H1 (cell line): ENCODE data around the gene ACVR1. TPM values are rescaled to one million over a fixed set of nuclear protein-coding genes. Genes with fewer than 3 reads are reported as not detected.

Experiments
- CTBP2 ChIP-seq: IDR thresholded peaks from 2 replicates; pipeline ENCODE4 v1.7.0; 2011; ENCODE audit warnings: borderline replicate concordance, mild to moderate bottlenecking, moderate library complexity, mixed read lengths, low read length; ENCODE audit not compliant: insufficient read depth, insufficient read length
- GABPA ChIP-seq: IDR thresholded peaks from 2 replicates; pipeline ENCODE4 v1.6.1; 2011; ENCODE audit warnings: mild to moderate bottlenecking, low read length, moderate library complexity, borderline replicate concordance; ENCODE audit not compliant: insufficient read depth
- MAFK ChIP-seq: IDR thresholded peaks from 2 replicates; pipeline ENCODE4 v1.6.1; 2012; ENCODE audit warnings: low read depth, mild to moderate bottlenecking, improper control_type of control experiment, low read length
- NRF1 ChIP-seq: IDR thresholded peaks from 2 replicates; pipeline ENCODE4 v1.6.1; 2011; ENCODE audit warnings: mild to moderate bottlenecking, low read depth, low read length, improper control_type of control experiment
- RNF2 ChIP-seq: fragments of 200-900, 300-1000 bp; sonication (generic); IDR thresholded peaks from 2 replicates; pipeline ENCODE4 v1.7.1; 2016; ENCODE audit warnings: borderline replicate concordance, low read depth, mild to moderate bottlenecking, antibody characterized with exemption, low read length; ENCODE audit not compliant: poor library complexity, severe bottlenecking; ENCODE audit errors: missing control alignments
- SAP30 ChIP-seq: fragments of 300-600 bp; sonication (generic); IDR thresholded peaks from 2 replicates; pipeline ENCODE4 v1.7.1; 2012; ENCODE audit warnings: low read length, moderate library complexity, mild to moderate bottlenecking, inconsistent platforms; ENCODE audit not compliant: insufficient read depth, insufficient replicate concordance
- SP2 ChIP-seq: IDR thresholded peaks from 2 replicates; pipeline ENCODE4 v1.6.1; 2012; ENCODE audit warnings: mild to moderate bottlenecking, low read length, inconsistent platforms
- polyA plus RNA-seq, 7 experiments: library from polyadenylated mRNA; depleted of rRNA in 3 of 7; stranded (reverse) in 5 of 7; unstranded in 2 of 7; fragments of >200 nt in 5 of 7; fragments of 200-250 nt in 2 of 7; gene quantifications; 1 replicate in 5 of 7; 2 replicates in 1 of 7; 4 replicates in 1 of 7; pipeline versions ENCODE4 v1.2.1 to v1.2.3, GENCODE V29; 2011 to 2013; ENCODE audit warnings: missing spikeins in 2 of 7, mixed read lengths in 2 of 7
- total RNA-seq: library from RNA; stranded (reverse); fragmentation: NEBNext Ultra II Directional; extraction: Animal tissue kit (Norgen Biotek cat#: 25700); gene quantifications from 2 replicates; pipeline ENCODE4 v1.2.1, GENCODE V29; 2021

Gene ACVR1
- total and polyA plus RNA-seq, 2 of the 8 experiments (the other 6 are each of a cell fraction or from before 2014, with no cell fraction given): 8.5 to 17.7 TPM

DNA sequence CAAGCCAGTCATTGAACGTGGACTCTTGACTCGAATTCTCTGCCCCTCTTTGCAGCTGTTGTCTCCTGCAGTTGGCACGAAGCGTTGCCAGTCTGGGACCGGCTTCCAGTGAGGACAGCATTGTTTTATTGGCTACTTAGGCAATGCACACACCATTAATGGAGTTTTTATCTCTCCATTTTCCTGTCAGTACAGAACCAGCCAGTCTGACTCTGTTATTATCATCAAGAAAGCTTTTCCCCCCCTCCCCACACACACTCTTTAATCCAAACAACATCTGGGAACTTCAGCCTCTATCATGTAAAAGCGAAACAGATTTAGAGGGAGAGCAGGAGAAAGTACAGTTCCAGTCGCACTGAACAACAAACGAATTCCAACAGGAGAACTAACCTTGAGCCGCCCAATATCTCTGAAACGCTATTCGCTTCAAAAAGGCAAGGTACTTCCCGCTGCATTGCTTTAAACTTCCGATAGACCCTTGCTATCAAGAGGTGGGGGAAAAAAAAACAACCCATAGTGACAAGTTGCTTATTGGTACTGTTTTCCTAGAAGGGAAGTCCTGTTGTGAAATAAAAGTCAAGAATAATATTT, 38.2 kb downstream of the ACVR1 start (continued):
- TF ChIP-seq SAP30 (no peak), RNF2 (no peak), MAFK (no peak), SP2 (no peak), NRF1 (no peak), GABPA (no peak), CTBP2 (no peak)
- TF ChIP-seq, all 59 proteins: peak for 0
